CD4-positive, alpha-beta T cell (primary cell): Measurements from ENCODE around the gene TMBIM1. TPM values are rescaled to one million over a fixed set of nuclear protein-coding genes. Genes with fewer than 3 reads are reported as not detected.

Experiments used
- ATAC-seq: fragments of 200-7000 bp; cut with Tn5 transposase; one replicate; pipeline ENCODE4 v1.10.0; 2022; ENCODE audit warnings: mild to moderate bottlenecking; ENCODE audit not compliant: poor library complexity
- CTCF ChIA-PET: fragments of 350-600 bp; sonication (Branson Sonifier 250); formaldehyde crosslinking; loops from one replicate; lab custom pipeline; 2021; ENCODE audit warnings: antibody characterized with exemption, inconsistent platforms; lab: Charles Lee
- POLR2A ChIA-PET: fragments of 350-600 bp; sonication (Branson Sonifier 250); formaldehyde crosslinking; loops from one replicate; lab custom pipeline; 2021; ENCODE audit warnings: antibody characterized with exemption, inconsistent platforms; lab: Charles Lee
- DNase-seq, 14 experiments: peaks; one replicate each; pipeline ENCODE4 v3.0.0-alpha.2; 2013 to 2020; ENCODE audit warnings: mixed read lengths in 2 of 14
- H3K27ac ChIP-seq, 2 donors: one replicate each; pipeline versions ENCODE4 v1.5.1 to v1.7.0; 2013; ENCODE audit warnings: low read length in 2 of 2, low read depth in 1 of 2, mild to moderate bottlenecking in 1 of 2
- H3K27me3 ChIP-seq, 2 experiments: 1 replicate in 1 of 2; 2 replicates in 1 of 2; pipeline versions ENCODE4 v1.6.1 to v1.7.0; 2013; ENCODE audit warnings: low read length in 2 of 2, control low read depth in 1 of 2, mild to moderate bottlenecking in 1 of 2, moderate library complexity in 1 of 2; ENCODE audit not compliant: insufficient read depth in 2 of 2, control insufficient read depth in 1 of 2
- H3K36me3 ChIP-seq: one replicate; pipeline ENCODE4 v1.6.1; 2013; ENCODE audit warnings: low read length, control low read depth; ENCODE audit not compliant: insufficient read depth
- H3K4me1 ChIP-seq: one replicate; pipeline ENCODE4 v1.6.1; 2013; ENCODE audit warnings: low read length, control low read depth; ENCODE audit not compliant: insufficient read depth
- H3K4me3 ChIP-seq: one replicate; pipeline ENCODE4 v1.5.1; 2013; ENCODE audit warnings: mild to moderate bottlenecking, low read length, moderate library complexity
- H3K9me3 ChIP-seq, 2 experiments: 1 replicate in 1 of 2; 2 replicates in 1 of 2; pipeline versions ENCODE4 v1.6.1 to v1.7.0; 2013; ENCODE audit warnings: low read length in 2 of 2, mild to moderate bottlenecking in 2 of 2, control low read depth in 1 of 2, moderate library complexity in 1 of 2; ENCODE audit not compliant: control insufficient read depth in 1 of 2, insufficient read depth in 1 of 2
- H3K27ac Mint-ChIP-seq: one replicate; pipeline ENCODE4 v1.8.0; 2020; ENCODE audit warnings: mixed read lengths
- H3K27me3 Mint-ChIP-seq: one replicate; pipeline ENCODE4 v1.8.0; 2021; ENCODE audit warnings: mixed read lengths
- H3K36me3 Mint-ChIP-seq: one replicate; pipeline ENCODE4 v1.8.0; 2021; ENCODE audit warnings: low read depth, mixed read lengths
- H3K4me1 Mint-ChIP-seq: one replicate; pipeline ENCODE4 v1.8.0; 2021; ENCODE audit warnings: low read depth, mixed read lengths
- H3K4me3 Mint-ChIP-seq: one replicate; pipeline ENCODE4 v1.8.0; 2020; ENCODE audit warnings: mild to moderate bottlenecking, mixed read lengths
- H3K9me3 Mint-ChIP-seq: one replicate; pipeline ENCODE4 v1.8.0; 2020; ENCODE audit warnings: mixed read lengths
- intact Hi-C, 2 experiments: fragments of 100-400 bp; cut with DNase I in 1 of 2; cut with micrococcal nuclease in 1 of 2; formaldehyde crosslinking; loops; one replicate each; pipeline versions ENCODE4 v1.15.1 to v1.9.0; 2023 to 2025; cut with DNase I, micrococcal nuclease
- total RNA-seq, 174 experiments: library from RNA in 2 of 174; stranded (reverse) in 2 of 174; gene quantifications; one replicate each; pipeline ENCODE4 v1.2.3 and lab custom pipeline; 2021 to 2026
- TF ChIP-seq, protein P1 (sequence below): fragments of 200-600 bp; IDR thresholded peaks from one replicate; pipeline ENCODE4 v1.8.0; 2022; ENCODE audit warnings: antibody characterized with exemption, mild to moderate bottlenecking

Gene TMBIM1
- total RNA-seq, 2 experiments from 2014 or later: 99.2 to 102 TPM

DNA sequence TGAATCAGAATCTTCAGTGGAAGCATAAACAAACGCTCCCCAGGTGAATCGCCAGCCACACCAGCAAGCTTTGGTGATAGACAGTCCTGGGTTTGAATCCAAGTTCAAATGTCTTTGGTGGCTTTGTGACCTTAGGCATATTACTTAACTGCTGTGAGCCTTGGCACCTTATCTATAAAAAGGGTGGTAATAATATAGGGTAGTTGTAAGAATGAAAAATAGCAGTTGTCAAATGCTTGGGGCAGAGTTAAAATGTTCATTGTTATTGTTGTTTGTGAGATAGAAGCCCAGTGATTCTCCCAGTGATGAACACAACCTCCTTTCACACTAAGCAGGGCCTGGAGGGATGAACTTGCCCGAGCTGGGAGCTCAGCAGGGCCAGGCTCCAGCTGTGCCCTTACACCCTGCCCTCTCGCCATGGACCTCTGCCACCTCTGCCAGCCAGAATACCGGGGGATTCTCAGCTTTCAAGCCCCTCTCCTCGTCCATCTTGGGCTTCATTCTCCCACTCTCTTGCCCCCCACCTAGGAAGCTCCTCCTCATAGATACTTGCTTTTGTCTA is 6.1 kb upstream of the TMBIM1 start:
- POLR2A ChIA-PET: interaction anchor here (0.8 to 1.2 kb wide), 2 partner anchors 9 to 11 kb away, joined by 3 read pairs; no protein-coding TSS in a partner anchor

DNA sequence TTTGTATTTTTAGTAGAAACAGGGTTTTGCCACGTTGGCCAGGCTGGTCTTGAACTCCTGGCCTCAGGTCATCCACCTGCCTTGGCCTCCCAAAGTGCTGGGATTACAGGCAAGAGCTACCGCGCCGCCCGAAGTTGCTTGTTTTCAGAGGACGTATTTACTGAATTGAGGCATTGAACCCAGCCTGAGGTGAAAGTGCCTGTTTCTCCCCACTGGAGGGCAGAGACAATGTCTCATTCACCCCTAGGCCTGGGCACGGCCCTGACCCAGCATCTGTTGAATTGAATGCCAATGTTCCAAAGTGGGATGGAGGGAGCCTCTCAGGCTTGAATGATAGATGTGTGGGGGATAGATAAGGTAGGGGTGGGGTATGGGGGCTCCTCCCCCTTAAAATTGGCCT is 4.5 kb upstream of the TMBIM1 start:
- Mint-ChIP-seq H3K4me3 (no peak overlapping the region), H3K27me3 (no peaks in the 10 kb centered on the region), H3K9me3 (no peaks in the 10 kb centered on the region), H3K4me1 (peaks cover 26% of the 10 kb centered on the region), H3K36me3 (peaks cover 6% of the 10 kb centered on the region), H3K27ac (no peak overlapping the region)
- Histone ChIP-seq H3K27me3 (no peaks in the 10 kb centered on the region), H3K27ac (no peak overlapping the region), H3K4me1 (peaks cover 36% of the 10 kb centered on the region), H3K4me3 (no peak overlapping the region), H3K36me3 (no peaks in the 10 kb centered on the region), H3K9me3 (no peaks in the 10 kb centered on the region)
- no peak for ATAC-seq
- POLR2A ChIA-PET: interaction anchor here (1.0 kb wide), 1 partner anchor 100 kb away, joined by 3 read pairs; no protein-coding TSS in a partner anchor
- intact Hi-C loops: no loop called here
- no peak for DNase-seq
- TF ChIP-seq, protein P1, sequence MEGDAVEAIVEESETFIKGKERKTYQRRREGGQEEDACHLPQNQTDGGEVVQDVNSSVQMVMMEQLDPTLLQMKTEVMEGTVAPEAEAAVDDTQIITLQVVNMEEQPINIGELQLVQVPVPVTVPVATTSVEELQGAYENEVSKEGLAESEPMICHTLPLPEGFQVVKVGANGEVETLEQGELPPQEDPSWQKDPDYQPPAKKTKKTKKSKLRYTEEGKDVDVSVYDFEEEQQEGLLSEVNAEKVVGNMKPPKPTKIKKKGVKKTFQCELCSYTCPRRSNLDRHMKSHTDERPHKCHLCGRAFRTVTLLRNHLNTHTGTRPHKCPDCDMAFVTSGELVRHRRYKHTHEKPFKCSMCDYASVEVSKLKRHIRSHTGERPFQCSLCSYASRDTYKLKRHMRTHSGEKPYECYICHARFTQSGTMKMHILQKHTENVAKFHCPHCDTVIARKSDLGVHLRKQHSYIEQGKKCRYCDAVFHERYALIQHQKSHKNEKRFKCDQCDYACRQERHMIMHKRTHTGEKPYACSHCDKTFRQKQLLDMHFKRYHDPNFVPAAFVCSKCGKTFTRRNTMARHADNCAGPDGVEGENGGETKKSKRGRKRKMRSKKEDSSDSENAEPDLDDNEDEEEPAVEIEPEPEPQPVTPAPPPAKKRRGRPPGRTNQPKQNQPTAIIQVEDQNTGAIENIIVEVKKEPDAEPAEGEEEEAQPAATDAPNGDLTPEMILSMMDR: no peak
- CTCF ChIA-PET: interaction anchor here (1.7 kb wide), 1 partner anchor 99 kb away, joined by 7 read pairs; no protein-coding TSS in a partner anchor

More for the DNA sequence above, 6.1 kb upstream of the TMBIM1 start:
- Mint-ChIP-seq H3K4me3 (no peak overlapping the region), H3K27me3 (no peaks in the 10 kb centered on the region), H3K4me1 (peaks cover 16% of the 10 kb centered on the region), H3K27ac (no peak overlapping the region), H3K9me3 (no peaks in the 10 kb centered on the region), H3K36me3 (no peaks in the 10 kb centered on the region)
- Histone ChIP-seq H3K27ac (no peak overlapping the region), H3K4me1 (peaks cover 24% of the 10 kb centered on the region), H3K36me3 (no peaks in the 10 kb centered on the region), H3K27me3 (no peaks in the 10 kb centered on the region), H3K9me3 (no peaks in the 10 kb centered on the region), H3K4me3 (no peak overlapping the region)
- DNase-seq: no peak
- CTCF ChIA-PET: interaction anchor here (2.2 kb wide), 1 partner anchor 97 kb away, joined by 5 read pairs; no protein-coding TSS in a partner anchor
- TF ChIP-seq, protein P1: no peak
- ATAC-seq: no peak
- intact Hi-C loops: no loop called here

DNA sequence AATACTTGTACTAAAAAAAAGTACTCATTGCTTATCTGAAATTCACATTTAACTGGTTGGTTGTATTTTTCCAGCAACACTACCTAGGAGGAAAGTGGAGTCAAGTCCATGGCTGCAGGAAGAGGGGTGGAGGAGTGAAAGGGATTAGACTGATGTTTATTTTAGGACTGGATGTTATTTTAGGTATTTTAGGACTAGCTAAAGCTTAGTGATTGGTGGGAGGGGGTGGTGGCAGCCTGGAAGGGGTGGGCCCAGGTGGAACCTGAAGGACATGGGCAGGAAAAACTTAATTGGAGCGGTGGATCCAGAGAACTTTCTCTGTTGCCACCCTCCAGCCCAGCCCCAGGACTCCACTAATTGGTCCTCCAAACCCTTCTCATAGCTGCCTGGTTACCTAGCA is 3.9 kb upstream of the TMBIM1 start:
- H3K9me3 ChIP-seq: no peaks in the 10 kb centered on the region
- no peak for ATAC-seq
- peaks cover 36% of the 10 kb centered on the region for H3K4me1 ChIP-seq
- no peak overlapping the region for H3K4me3 ChIP-seq
- no peak for DNase-seq
- intact Hi-C loops: no loop called here
- ChIA-PET POLR2A (interaction anchor here (0.8 to 1.0 kb wide), 2 partner anchors 10 to 101 kb away, joined by 3 to 5 read pairs; no protein-coding TSS in a partner anchor), CTCF (interaction anchor here (1.7 kb wide), 1 partner anchor 100 kb away, joined by 7 read pairs; no protein-coding TSS in a partner anchor)
- Mint-ChIP-seq H3K36me3 (peaks cover 12% of the 10 kb centered on the region), H3K9me3 (no peaks in the 10 kb centered on the region), H3K4me3 (no peak overlapping the region), H3K27me3 (no peaks in the 10 kb centered on the region), H3K27ac (no peak overlapping the region), H3K4me1 (peaks cover 28% of the 10 kb centered on the region)
- no peak overlapping the region for H3K27ac ChIP-seq
- no peaks in the 10 kb centered on the region for H3K27me3 ChIP-seq
- TF ChIP-seq, protein P1: no peak
- H3K36me3 ChIP-seq: no peaks in the 10 kb centered on the region
